Right lobe of liver (tissue), 6 donors: Measurements from ENCODE around the gene ERC2. TPM values are rescaled to one million over a fixed set of nuclear protein-coding genes. Genes with fewer than 3 reads are reported as not detected.

Experiments used
- ATAC-seq, 4 donors: fragments of 200-7000 bp; cut with Tn5 transposase; one replicate each; pipeline ENCODE4 v1.9.1; 2020; ENCODE audit warnings: mild to moderate bottlenecking in 4 of 4, moderate library complexity in 4 of 4
- DNase-seq, 3 donors: peaks; one replicate each; pipeline ENCODE4 v3.0.0-alpha.2; 2020
- H3K27ac ChIP-seq, 3 donors: fragments of 200-600 bp; one replicate each; pipeline ENCODE4 v1.8.0; 2022
- H3K27me3 ChIP-seq, 2 donors: fragments of 200-600 bp; one replicate each; pipeline ENCODE4 v1.8.0; 2022
- H3K36me3 ChIP-seq, 4 donors: fragments of 200-600 bp; sonication (generic) in 1 of 4; one replicate each; pipeline versions ENCODE4 v1.5.1 to v1.8.0; 2017 to 2022; ENCODE audit warnings: control low read depth in 1 of 4
- H3K4me1 ChIP-seq, 4 donors: fragments of 200-600 bp; sonication (generic) in 1 of 4; one replicate each; pipeline versions ENCODE4 v1.5.1 to v1.8.0; 2017 to 2022; ENCODE audit warnings: control low read depth in 1 of 4
- H3K4me3 ChIP-seq, 3 donors: fragments of 200-600 bp; one replicate each; pipeline ENCODE4 v1.8.0; 2022
- H3K9me3 ChIP-seq, 4 donors: fragments of 200-600 bp; sonication (generic) in 1 of 4; one replicate each; pipeline versions ENCODE4 v1.5.1 to v1.8.0; 2017 to 2022; ENCODE audit warnings: control low read depth in 1 of 4
- CTCF ChIP-seq, 4 donors: fragments of 200-600 bp in 3 of 4; fragments of 450-650 bp in 1 of 4; IDR thresholded peaks; one replicate each; pipeline versions ENCODE4 v1.5.1 to v1.8.0; 2016 to 2022; ENCODE audit warnings: antibody characterized with exemption in 4 of 4, mild to moderate bottlenecking in 2 of 4
- POLR2A ChIP-seq: fragments of 450-650 bp; IDR thresholded peaks from one replicate; pipeline ENCODE4 v1.6.1; 2017; ENCODE audit warnings: antibody characterized with exemption, mild to moderate bottlenecking
- WGBS: methylation state at CpG from one replicate; pipeline ENCODE4 v1.1.6; 2018; ENCODE audit warnings: low coverage, low lambda C conversion rate; ENCODE audit not compliant: insufficient coverage; ENCODE audit errors: missing lambda C conversion rate; 5-methylcytosine and 5-hydroxymethylcytosine counted together
- intact Hi-C, 2 donors: fragments of 100-400 bp; cut with DNase I; formaldehyde crosslinking; loops; one replicate each; pipeline versions ENCODE4 v1.11.2 to v1.14.1; 2022
- total RNA-seq, 6 experiments: library from RNA; depleted of rRNA in 2 of 6; stranded (reverse); fragments of >200 nt in 2 of 6; fragmentation: NEBNext Ultra II Directional in 3 of 6; extraction: Animal tissue kit (Norgen Biotek cat#: 25700) in 3 of 6; gene quantifications; one replicate each; pipeline versions ENCODE4 v1.1.0 to v1.2.4, GENCODE V29; 2016 to 2023
- donor health status: DM: no; HTN: yes; CAD: no.
- donor health status: DM: no; HTN: no; CAD: no.
- donor health status: DM: no; HTN: no; CAD: no.
- donor health status: DM: no; HTN: yes; CAD: no.
- donor health status: DM: no; HTN: yes; CAD: no.

ERC2 gene
- total RNA-seq, 6 experiments from 2014 or later, result not detected

GRCh38 chr3:56119575-56120349 is 348.5 kb downstream of the ERC2 start:
- TF ChIP-seq POLR2A (no peak), CTCF (IDR thresholded peaks at IDR 0.05) (no peak)
- 78% methylated on average over 5 of the region's 5 CpGs for WGBS
- H3K9me3 ChIP-seq, result peaks cover 0 to 3% (median 0%) of the 10 kb centered on the region in 4 donors
- ATAC-seq, result no peak
- H3K36me3 ChIP-seq, result no peaks in the 10 kb centered on the region
- H3K27ac ChIP-seq, result no peak overlapping the region
- H3K4me3 ChIP-seq, result no peak overlapping the region
- intact Hi-C loops, result no loop called here
- no peak for DNase-seq
- no peaks in the 10 kb centered on the region for H3K4me1 ChIP-seq
- H3K27me3 ChIP-seq, result no peaks in the 10 kb centered on the region

- WGBS, result 14% methylated on average over 1 of the region's 1 CpG
- H3K4me3 ChIP-seq, result no peak overlapping the region
- ATAC-seq, result no peak
Observed at GRCh38 chr3:56118968-56119367, 349.3 kb downstream of the ERC2 start.

GRCh38 chr3:56115698-56116097 is 352.6 kb downstream of the ERC2 start:
- intact Hi-C loops, result no loop called here
- peaks cover 0 to 4% (median 0%) of the 10 kb centered on the region in 4 donors for H3K9me3 ChIP-seq
- DNase-seq (no peak), ATAC-seq (no peak)
- WGBS, result 4% methylated on average over 2 of the region's 2 CpGs
- no peaks in the 10 kb centered on the region for H3K4me1 ChIP-seq
- no peak overlapping the region for H3K27ac ChIP-seq
- no peaks in the 10 kb centered on the region for H3K36me3 ChIP-seq
- no peaks in the 10 kb centered on the region for H3K27me3 ChIP-seq
- TF ChIP-seq CTCF (IDR thresholded peaks at IDR 0.05) (no peak), POLR2A (no peak)
- no peak overlapping the region for H3K4me3 ChIP-seq

More at GRCh38 chr3:56118968-56119367, 349.3 kb downstream of the ERC2 start:
- Histone ChIP-seq H3K27me3 (no peaks in the 10 kb centered on the region), H3K9me3 (peaks cover 0 to 4% (median 0%) of the 10 kb centered on the region in 4 donors), H3K27ac (no peak overlapping the region), H3K4me1 (no peaks in the 10 kb centered on the region), H3K36me3 (no peaks in the 10 kb centered on the region)
- intact Hi-C loops, result no loop called here
- TF ChIP-seq CTCF (IDR thresholded peaks at IDR 0.05) (no peak), POLR2A (no peak)
- DNase-seq, result no peak

GRCh38 chr3:56115199-56115598 is 353.1 kb downstream of the ERC2 start:
- DNase-seq, result no peak
- no peak for ATAC-seq
- peaks cover 0 to 4% (median 0%) of the 10 kb centered on the region in 4 donors for H3K9me3 ChIP-seq
- H3K4me1 ChIP-seq, result no peaks in the 10 kb centered on the region
- intact Hi-C loops, result no loop called here
- 59% methylated on average over 2 of the region's 2 CpGs for WGBS
- H3K27ac ChIP-seq, result no peak overlapping the region
- H3K36me3 ChIP-seq, result no peaks in the 10 kb centered on the region
- no peaks in the 10 kb centered on the region for H3K27me3 ChIP-seq
- no peak for TF ChIP-seq POLR2A
- no peak for TF ChIP-seq CTCF (IDR thresholded peaks at IDR 0.05)
- H3K4me3 ChIP-seq, result no peak overlapping the region
